ENCODE results near the gene MYLK. TPM values are rescaled to one million over a fixed set of nuclear protein-coding genes. Genes with fewer than 3 reads are reported as not detected.
"Not testable (repeated sequence)": the region's sequence is repeated elsewhere in the genome, so short reads cannot be mapped to it uniquely, and the experiment has no call there.

Gene MYLK
- total and polyA plus RNA-seq, 2 donors (not counting 1 experiment from before 2014, with no cell fraction given) = 0.51 TPM; not detected in 1

GRCh38 chr3:123893012-123893411 lies 8.9 kb upstream of the MYLK start:
- Histone ChIP-seq H2AFZ (ENCODE audit: insufficient read depth, low read depth, low read length, poor library complexity, severe bottlenecking) (no peak overlapping the region), H3K79me2 (ENCODE audit: control insufficient read depth, insufficient read depth, low read length) (no peaks in the 10 kb centered on the region), H3K36me3 (replicated peaks in 1 of 2; ENCODE audit: control extremely low read depth in 1 of 2, control insufficient read depth in 1 of 2, extremely low read depth in 1 of 2, insufficient read depth in 2 of 2, low read length in 1 of 2) (no peaks in the 10 kb centered on the region), H3K9me3 (ENCODE audit: control extremely low read depth in 1 of 3, control insufficient read depth in 2 of 3, insufficient read depth in 1 of 3, low read length in 2 of 3) (peaks cover 1 to 19% (median 9%) of the 10 kb centered on the region in 3 donors), H4K20me1 (ENCODE audit: control insufficient read depth, insufficient read depth, low read length, poor library complexity, severe bottlenecking) (no peaks in the 10 kb centered on the region), H3K9ac (ENCODE audit: low read length) (no peak overlapping the region), H3K27ac (ENCODE audit: low read length in 2 of 2) (no peak overlapping the region), H3K4me2 (replicated peaks; ENCODE audit: low read depth, low read length, poor library complexity, severe bottlenecking) (no peak overlapping the region), H3K27me3 (replicated peaks in 1 of 4; ENCODE audit: control extremely low read depth in 1 of 4, control insufficient read depth in 3 of 4, insufficient read depth in 4 of 4, low read length in 3 of 4) (no peaks in the 10 kb centered on the region), H3K4me3 (ENCODE audit: control extremely low read depth in 1 of 5, extremely low read depth in 1 of 5, insufficient read depth in 1 of 5, low read depth in 2 of 5, low read length in 4 of 5) (no peak overlapping the region), H3K4me1 (ENCODE audit: control insufficient read depth in 2 of 2, insufficient read depth in 2 of 2, low read length in 2 of 2) (no peaks in the 10 kb centered on the region)
- POLR2A ChIA-PET = no interaction called here
- Mint-ChIP-seq H3K9me3 (ENCODE audit: insufficient read depth) (peaks cover 2% of the 10 kb centered on the region), H3K27ac (no peak overlapping the region), H3K4me3 (no peak overlapping the region), H3K4me1 (peaks cover 2% of the 10 kb centered on the region), H3K27me3 (peaks cover 8% of the 10 kb centered on the region)
- no CpG with 5 or more reads among the region's 1 CpG for WGBS (ENCODE audit: insufficient coverage)
- no peak for TF ChIP-seq CTCF (IDR thresholded peaks at IDR 0.05)
- intact Hi-C loops (cut with micrococcal nuclease) = no loop called here
- DNase-seq (no peak), ATAC-seq (ENCODE audit: low read depth) (no peak)
- CTCF ChIA-PET = no interaction called here

- POLR2A ChIA-PET = no interaction called here
- H3K9me3 Mint-ChIP-seq (ENCODE audit: insufficient read depth) = peaks cover 2% of the 10 kb centered on the region
- TF ChIP-seq EZH2 (IDR thresholded peaks at IDR 0.05; ENCODE audit: borderline replicate concordance, insufficient read depth, low read depth, low read length, poor library complexity, severe bottlenecking) (no peak), CTCF (IDR thresholded peaks at IDR 0.05) (no peak)
- Histone ChIP-seq H3K9me3 (ENCODE audit: control extremely low read depth in 1 of 3, control insufficient read depth in 2 of 3, insufficient read depth in 1 of 3, low read length in 2 of 3) (peaks cover 1 to 19% (median 9%) of the 10 kb centered on the region in 3 donors), H3K4me2 (replicated peaks; ENCODE audit: low read depth, low read length, poor library complexity, severe bottlenecking) (no peak overlapping the region), H3K4me3 (ENCODE audit: control extremely low read depth in 1 of 5, extremely low read depth in 1 of 5, insufficient read depth in 1 of 5, low read depth in 2 of 5, low read length in 4 of 5) (no peak overlapping the region), H3K27me3 (replicated peaks in 1 of 4; ENCODE audit: control extremely low read depth in 1 of 4, control insufficient read depth in 3 of 4, insufficient read depth in 4 of 4, low read length in 3 of 4) (peaks cover 0 to under 1% (median 0%) of the 10 kb centered on the region in 4 experiments), H3K4me1 (ENCODE audit: control insufficient read depth in 2 of 2, insufficient read depth in 2 of 2, low read length in 2 of 2) (no peaks in the 10 kb centered on the region), H4K20me1 (ENCODE audit: control insufficient read depth, insufficient read depth, low read length, poor library complexity, severe bottlenecking) (no peaks in the 10 kb centered on the region), H3K27ac (ENCODE audit: low read length in 2 of 2) (no peak overlapping the region), H3K36me3 (replicated peaks in 1 of 2; ENCODE audit: control extremely low read depth in 1 of 2, control insufficient read depth in 1 of 2, extremely low read depth in 1 of 2, insufficient read depth in 2 of 2, low read length in 1 of 2) (no peaks in the 10 kb centered on the region), H3K79me2 (ENCODE audit: control insufficient read depth, insufficient read depth, low read length) (no peaks in the 10 kb centered on the region), H3K9ac (ENCODE audit: low read length) (no peak overlapping the region), H2AFZ (ENCODE audit: insufficient read depth, low read depth, low read length, poor library complexity, severe bottlenecking) (no peak overlapping the region)
- H3K4me3 Mint-ChIP-seq = no peak overlapping the region
- WGBS (ENCODE audit: insufficient coverage) = 63% methylated on average over 1 of the region's 1 CpG
- no peak overlapping the region for H3K27ac Mint-ChIP-seq
- H3K4me1 Mint-ChIP-seq = peaks cover 2% of the 10 kb centered on the region
- intact Hi-C loops (cut with micrococcal nuclease) = no loop called here
- ATAC-seq (ENCODE audit: low read depth) = no peak
- no peak for DNase-seq
- H3K27me3 Mint-ChIP-seq = peaks cover 8% of the 10 kb centered on the region
- CTCF ChIA-PET = no interaction called here
Observed at GRCh38 chr3:123892195-123892594, 8.1 kb upstream of the MYLK start.

GRCh38 chr3:123890991-123891390 lies 6.9 kb upstream of the MYLK start:
- POLR2A ChIA-PET; H3K9me3 Mint-ChIP-seq (ENCODE audit: insufficient read depth): not testable (repeated sequence)

More at GRCh38 chr3:123890991-123891390, 6.9 kb upstream of the MYLK start:
- H3K9ac ChIP-seq (ENCODE audit: low read length); H3K79me2 ChIP-seq (ENCODE audit: control insufficient read depth, insufficient read depth, low read length); CTCF ChIA-PET; H3K27me3 Mint-ChIP-seq; H3K4me2 ChIP-seq (replicated peaks; ENCODE audit: low read depth, low read length, poor library complexity, severe bottlenecking); H3K4me1 ChIP-seq (ENCODE audit: control insufficient read depth in 2 of 2, insufficient read depth in 2 of 2, low read length in 2 of 2); DNase-seq; H4K20me1 ChIP-seq (ENCODE audit: control insufficient read depth, insufficient read depth, low read length, poor library complexity, severe bottlenecking); ATAC-seq (ENCODE audit: low read depth); H3K27ac Mint-ChIP-seq; H3K4me3 ChIP-seq (ENCODE audit: control extremely low read depth in 1 of 5, extremely low read depth in 1 of 5, insufficient read depth in 1 of 5, low read depth in 2 of 5, low read length in 4 of 5); intact Hi-C loops (cut with micrococcal nuclease); H3K4me1 Mint-ChIP-seq; H3K4me3 Mint-ChIP-seq; H3K27ac ChIP-seq (ENCODE audit: low read length in 2 of 2); H3K36me3 ChIP-seq (replicated peaks in 1 of 2; ENCODE audit: control extremely low read depth in 1 of 2, control insufficient read depth in 1 of 2, extremely low read depth in 1 of 2, insufficient read depth in 2 of 2, low read length in 1 of 2); H3K27me3 ChIP-seq (replicated peaks in 1 of 4; ENCODE audit: control extremely low read depth in 1 of 4, control insufficient read depth in 3 of 4, insufficient read depth in 4 of 4, low read length in 3 of 4); H2AFZ ChIP-seq (ENCODE audit: insufficient read depth, low read depth, low read length, poor library complexity, severe bottlenecking): not testable (repeated sequence)
- H3K9me3 ChIP-seq (ENCODE audit: control extremely low read depth in 1 of 3, control insufficient read depth in 2 of 3, insufficient read depth in 1 of 3, low read length in 2 of 3) = peaks cover 1 to 19% (median 9%) of the 10 kb centered on the region in 3 donors
- WGBS (ENCODE audit: insufficient coverage) = 89% methylated on average over 1 of the region's 1 CpG

All from B cell (primary cell).